GM18867 (cell line): ENCODE data around the gene RGS21.

Experiments used
- ATAC-seq: cut with Tn5 transposase; IDR thresholded peaks from one replicate; pipeline ENCODE4 v1.9.1; 2021; ENCODE audit warnings: mild to moderate bottlenecking, moderate library complexity; ENCODE audit not compliant: unreplicated experiment

The RGS21 gene

GRCh38 chr1:192378276-192378675 is 61.5 kb downstream of the RGS21 start:
- no peak for ATAC-seq

- no peak for ATAC-seq
Observed at GRCh38 chr1:192378878-192379277, 62.1 kb downstream of the RGS21 start.

- ATAC-seq: no peak
Observed at GRCh38 chr1:192379554-192379953, 62.8 kb downstream of the RGS21 start.

- no peak for ATAC-seq
Observed at GRCh38 chr1:192382758-192383157, 66.0 kb downstream of the RGS21 start.

DNA sequence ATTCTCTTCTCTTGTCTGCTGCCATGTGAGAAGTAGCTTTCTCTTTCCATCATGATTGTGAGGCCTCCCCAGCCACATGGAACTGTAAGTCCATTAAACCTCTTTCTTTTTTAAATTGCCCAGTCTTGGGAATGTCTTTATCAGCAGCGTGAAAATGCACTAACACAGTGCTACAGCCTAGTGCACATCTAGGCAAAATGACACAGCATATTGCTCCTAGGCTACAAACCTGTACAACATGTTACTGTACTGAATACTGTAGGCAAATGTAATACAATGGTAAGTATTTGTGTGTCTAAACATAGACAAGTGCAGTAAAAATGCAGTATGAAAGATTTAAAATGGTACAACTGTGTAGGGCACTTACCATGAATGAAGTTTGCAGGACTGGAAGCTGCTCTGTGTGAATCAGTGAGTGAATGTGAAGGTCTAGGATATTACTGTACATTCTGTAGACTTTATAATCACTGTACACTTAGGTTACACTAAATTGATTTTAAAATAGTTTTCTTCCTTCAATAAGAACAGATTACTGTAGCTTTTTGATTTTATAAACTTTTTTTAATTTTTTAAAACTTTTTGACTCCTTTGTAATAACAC is 69.4 kb downstream of the RGS21 start:
- ATAC-seq: no peak

GRCh38 chr1:192395211-192395610 is 78.4 kb downstream of the RGS21 start:
- ATAC-seq: no peak

DNA sequence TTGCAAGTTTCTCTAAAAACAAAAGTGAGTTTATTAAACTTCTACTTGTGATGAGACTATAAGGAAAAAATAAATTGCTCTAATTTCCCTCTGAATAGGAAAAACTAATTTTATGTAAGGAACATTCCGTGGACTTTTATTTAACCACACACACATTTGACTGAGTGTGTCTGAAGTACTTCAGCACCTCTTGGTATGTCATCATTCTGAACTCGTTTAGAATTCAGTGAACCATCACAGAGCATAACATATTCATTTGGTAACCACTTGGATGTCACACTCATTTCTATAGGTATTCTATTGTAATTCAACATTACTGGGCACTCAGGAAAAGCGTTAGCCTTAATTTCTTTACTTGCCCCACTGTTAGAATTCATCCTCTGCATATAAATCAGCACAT is 79.1 kb downstream of the RGS21 start:
- no peak for ATAC-seq

- ATAC-seq: no peak
Observed at GRCh38 chr1:192399161-192399560, 82.4 kb downstream of the RGS21 start.

DNA sequence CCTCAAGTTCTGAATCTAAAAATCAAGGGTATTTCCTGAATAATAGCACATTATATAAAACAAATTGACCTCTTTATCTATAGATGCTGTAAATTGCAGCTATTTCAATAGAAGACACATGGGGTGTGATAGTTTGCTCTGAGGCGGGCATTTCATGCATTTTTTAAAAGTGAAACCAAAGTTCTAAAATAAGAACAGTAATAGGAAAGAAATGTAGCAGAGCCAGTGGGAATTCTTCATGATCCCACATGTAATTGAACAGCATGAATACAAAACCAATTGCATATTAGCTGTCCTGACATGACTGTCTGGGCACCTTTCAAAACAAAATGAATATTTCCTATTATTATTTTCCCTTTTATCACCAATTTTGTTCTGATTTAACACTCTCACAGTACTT is 85.0 kb downstream of the RGS21 start:
- ATAC-seq: no peak

- no peak for ATAC-seq
Observed at GRCh38 chr1:192402571-192402970, 85.8 kb downstream of the RGS21 start.

DNA sequence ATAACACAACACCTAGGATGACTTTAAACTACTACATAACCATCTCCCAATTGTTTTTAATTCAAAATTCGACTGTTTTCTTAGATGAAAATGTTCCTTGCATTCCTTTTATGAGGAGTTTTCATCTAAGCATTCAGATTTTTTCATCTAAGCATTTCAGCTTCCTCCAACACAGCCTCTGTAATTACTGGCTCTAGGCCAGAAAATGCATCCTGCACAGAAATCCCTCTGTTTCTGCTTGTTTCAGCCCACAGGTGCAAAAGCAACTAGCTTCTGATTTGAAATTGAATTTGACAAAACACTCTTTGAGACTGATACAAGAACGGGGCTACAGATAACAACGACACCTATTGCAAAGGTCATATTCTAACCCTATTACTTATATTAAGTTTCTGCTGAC is 90.4 kb downstream of the RGS21 start:
- ATAC-seq: no peak
